Measurements from ENCODE around the gene NCEH1. TPM values are rescaled to one million over a fixed set of nuclear protein-coding genes. Genes with fewer than 3 reads are reported as not detected.

NCEH1 gene
- total RNA-seq, 2 donors from 2014 or later, result 14.1 to 16.5 TPM

DNA sequence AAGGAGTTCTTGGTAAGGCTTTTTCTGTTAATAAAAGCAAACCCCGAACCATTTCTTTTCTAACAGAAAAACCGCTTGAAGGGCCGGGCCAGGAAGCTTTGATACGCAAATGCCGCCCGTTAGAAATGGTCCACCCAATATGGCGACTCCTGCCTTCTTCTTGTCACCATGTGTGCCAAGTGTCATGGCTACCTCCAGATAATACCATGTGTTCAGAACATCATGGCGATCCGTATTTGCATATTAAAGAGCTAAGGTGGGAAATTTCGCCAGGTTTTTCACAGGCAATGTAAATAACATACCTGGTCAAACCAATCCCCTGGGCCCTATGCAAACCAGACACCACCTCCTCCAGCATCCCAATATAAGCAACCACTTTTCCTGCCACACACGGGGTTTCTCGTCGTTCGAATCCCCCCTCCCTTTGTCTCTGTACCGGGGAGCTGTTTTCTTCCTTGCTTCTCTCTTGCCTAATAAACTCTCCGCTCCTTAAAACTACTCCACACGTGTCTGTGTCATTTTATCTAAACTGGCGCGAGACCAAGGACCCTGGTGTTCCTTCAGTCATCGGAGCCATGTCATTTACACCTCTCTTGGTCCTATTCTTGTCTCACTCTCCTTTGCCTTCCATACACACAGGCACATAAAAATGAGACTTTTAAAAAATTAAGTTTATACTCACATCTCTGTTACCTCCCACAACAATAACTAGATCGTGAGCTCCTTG is 34.5 kb downstream of the NCEH1 start:
- Mint-ChIP-seq H3K27ac (no peak overlapping the region), H3K4me1 (peaks cover 20% of the 10 kb centered on the region), H3K27me3 (ENCODE audit: insufficient read depth) (no peaks in the 10 kb centered on the region), H3K36me3 (ENCODE audit: low read depth) (peaks cover 6% of the 10 kb centered on the region), H3K9me3 (no peaks in the 10 kb centered on the region), H3K4me3 (no peak overlapping the region)
- Histone ChIP-seq H3K27me3 (ENCODE audit: control insufficient read depth, insufficient read depth, low read length, poor library complexity, severe bottlenecking) (no peaks in the 10 kb centered on the region), H3K9me3 (ENCODE audit: control insufficient read depth, low read length) (no peaks in the 10 kb centered on the region), H3K36me3 (ENCODE audit: control insufficient read depth, insufficient read depth, low read length) (no peaks in the 10 kb centered on the region), H3K27ac (ENCODE audit: low read depth, low read length) (no peak overlapping the region), H3K4me3 (ENCODE audit: low read length) (no peak overlapping the region), H3K4me1 (ENCODE audit: control insufficient read depth, insufficient read depth, low read length) (no peaks in the 10 kb centered on the region), H3K9ac (ENCODE audit: extremely low read depth, low read length, poor library complexity, severe bottlenecking) (no peak overlapping the region)
- DNase-seq, result peak; percentile 58
- WGBS, 2 experiments (ENCODE audit: insufficient coverage in 1 of 2, insufficient read length in 1 of 2), result 89 to 95% methylated on average over 18 to 21 of the region's 21 CpGs
- TF ChIP-seq, protein P1, sequence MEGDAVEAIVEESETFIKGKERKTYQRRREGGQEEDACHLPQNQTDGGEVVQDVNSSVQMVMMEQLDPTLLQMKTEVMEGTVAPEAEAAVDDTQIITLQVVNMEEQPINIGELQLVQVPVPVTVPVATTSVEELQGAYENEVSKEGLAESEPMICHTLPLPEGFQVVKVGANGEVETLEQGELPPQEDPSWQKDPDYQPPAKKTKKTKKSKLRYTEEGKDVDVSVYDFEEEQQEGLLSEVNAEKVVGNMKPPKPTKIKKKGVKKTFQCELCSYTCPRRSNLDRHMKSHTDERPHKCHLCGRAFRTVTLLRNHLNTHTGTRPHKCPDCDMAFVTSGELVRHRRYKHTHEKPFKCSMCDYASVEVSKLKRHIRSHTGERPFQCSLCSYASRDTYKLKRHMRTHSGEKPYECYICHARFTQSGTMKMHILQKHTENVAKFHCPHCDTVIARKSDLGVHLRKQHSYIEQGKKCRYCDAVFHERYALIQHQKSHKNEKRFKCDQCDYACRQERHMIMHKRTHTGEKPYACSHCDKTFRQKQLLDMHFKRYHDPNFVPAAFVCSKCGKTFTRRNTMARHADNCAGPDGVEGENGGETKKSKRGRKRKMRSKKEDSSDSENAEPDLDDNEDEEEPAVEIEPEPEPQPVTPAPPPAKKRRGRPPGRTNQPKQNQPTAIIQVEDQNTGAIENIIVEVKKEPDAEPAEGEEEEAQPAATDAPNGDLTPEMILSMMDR (conservative IDR thresholded peaks at IDR 0.05), result no peak

DNA sequence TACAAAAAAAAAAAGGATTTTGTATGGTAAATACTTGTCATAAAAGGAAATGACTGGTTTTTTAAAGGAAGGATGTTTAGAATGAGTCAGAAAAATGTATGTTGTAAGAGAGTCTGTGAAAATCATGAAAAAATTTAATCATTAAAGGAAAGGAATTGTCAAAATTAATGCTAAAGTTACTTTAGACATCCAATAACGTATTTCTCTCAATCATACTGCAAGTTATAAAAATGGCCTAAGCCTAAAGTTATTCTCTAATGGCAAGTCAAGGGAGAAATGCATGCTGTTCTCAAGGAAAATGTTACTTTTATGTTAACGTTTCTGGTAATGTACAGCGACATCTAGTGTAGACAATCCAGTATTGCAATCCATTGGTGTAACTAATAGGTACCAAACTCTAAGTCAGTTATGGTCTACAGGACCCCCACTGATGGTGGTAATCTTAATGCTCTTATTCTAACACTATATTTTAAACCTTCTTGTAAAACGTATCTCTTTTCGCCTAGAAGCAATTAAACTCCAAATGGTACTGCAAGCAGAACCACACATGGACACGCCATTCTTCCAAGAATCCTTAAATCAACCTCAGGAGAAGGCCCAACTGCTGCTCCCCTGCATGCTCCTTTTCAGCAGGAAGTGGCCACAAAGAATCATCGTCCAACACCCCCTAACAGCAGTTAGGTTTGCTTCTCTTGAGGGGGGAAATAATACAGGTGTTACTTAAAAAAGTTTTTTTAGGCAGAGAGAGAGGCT is 35.2 kb downstream of the NCEH1 start:
- WGBS, 2 experiments (ENCODE audit: insufficient coverage in 1 of 2, insufficient read length in 1 of 2), result 29 to 43% methylated on average over 6 to 7 of the region's 7 CpGs
- Mint-ChIP-seq H3K4me3 (no peak overlapping the region), H3K4me1 (peaks cover 20% of the 10 kb centered on the region), H3K36me3 (ENCODE audit: low read depth) (peaks cover 6% of the 10 kb centered on the region), H3K27ac (no peak overlapping the region), H3K27me3 (ENCODE audit: insufficient read depth) (no peaks in the 10 kb centered on the region), H3K9me3 (no peaks in the 10 kb centered on the region)
- H3K27ac ChIP-seq (ENCODE audit: low read depth, low read length), result no peak overlapping the region
- H3K4me3 ChIP-seq (ENCODE audit: low read length), result no peak overlapping the region
- TF ChIP-seq, protein P1 (conservative IDR thresholded peaks at IDR 0.05), result peak; percentile 91
- no peaks in the 10 kb centered on the region for H3K27me3 ChIP-seq (ENCODE audit: control insufficient read depth, insufficient read depth, low read length, poor library complexity, severe bottlenecking)
- peak; percentile 47 for DNase-seq
- H3K36me3 ChIP-seq (ENCODE audit: control insufficient read depth, insufficient read depth, low read length), result no peaks in the 10 kb centered on the region
- no peaks in the 10 kb centered on the region for H3K4me1 ChIP-seq (ENCODE audit: control insufficient read depth, insufficient read depth, low read length)
- H3K9me3 ChIP-seq (ENCODE audit: control insufficient read depth, low read length), result no peaks in the 10 kb centered on the region
- H3K9ac ChIP-seq (ENCODE audit: extremely low read depth, low read length, poor library complexity, severe bottlenecking), result no peak overlapping the region

DNA sequence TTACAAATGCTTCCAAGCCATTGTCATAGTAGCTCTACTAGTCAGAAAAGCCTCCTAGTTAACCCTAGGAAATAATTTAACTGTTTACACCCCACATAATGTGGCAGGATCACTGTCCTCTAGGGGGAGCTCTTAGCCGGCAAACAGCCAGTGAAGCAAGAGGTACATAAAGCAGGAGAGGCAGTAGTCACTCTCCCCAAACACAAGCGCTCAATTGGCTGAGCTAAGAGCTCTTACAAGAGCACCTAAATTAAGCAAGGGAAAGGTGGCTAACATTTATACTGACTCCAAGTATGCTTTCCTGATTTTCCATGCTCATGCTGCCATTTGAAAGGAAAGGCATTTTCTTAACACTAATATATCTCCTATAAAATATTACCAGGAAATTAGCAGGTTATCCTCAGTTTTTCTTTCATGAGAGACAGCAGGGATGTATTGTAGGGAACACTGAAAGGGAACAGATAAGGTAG is 37.6 kb downstream of the NCEH1 start:
- no peaks in the 10 kb centered on the region for H3K27me3 Mint-ChIP-seq (ENCODE audit: insufficient read depth)
- peaks cover 5% of the 10 kb centered on the region for H3K9me3 Mint-ChIP-seq
- H3K4me1 Mint-ChIP-seq, result peaks cover 19% of the 10 kb centered on the region
- H3K27me3 ChIP-seq (ENCODE audit: control insufficient read depth, insufficient read depth, low read length, poor library complexity, severe bottlenecking), result no peaks in the 10 kb centered on the region
- no peak overlapping the region for H3K4me3 Mint-ChIP-seq
- no peaks in the 10 kb centered on the region for H3K36me3 ChIP-seq (ENCODE audit: control insufficient read depth, insufficient read depth, low read length)
- peaks cover 1% of the 10 kb centered on the region for H3K9me3 ChIP-seq (ENCODE audit: control insufficient read depth, low read length)
- no peak overlapping the region for H3K27ac ChIP-seq (ENCODE audit: low read depth, low read length)
- no peak overlapping the region for H3K4me3 ChIP-seq (ENCODE audit: low read length)
- H3K27ac Mint-ChIP-seq, result no peak overlapping the region
- 20 to 56% methylated on average over 1 to 2 of the region's 2 CpGs for WGBS, 2 experiments (ENCODE audit: insufficient coverage in 1 of 2, insufficient read length in 1 of 2)
- H3K9ac ChIP-seq (ENCODE audit: extremely low read depth, low read length, poor library complexity, severe bottlenecking), result no peak overlapping the region
- H3K36me3 Mint-ChIP-seq (ENCODE audit: low read depth), result no peaks in the 10 kb centered on the region
- H3K4me1 ChIP-seq (ENCODE audit: control insufficient read depth, insufficient read depth, low read length), result no peaks in the 10 kb centered on the region
- peak; percentile 89 for DNase-seq
- TF ChIP-seq, protein P1 (conservative IDR thresholded peaks at IDR 0.05), result peak; percentile 97

Measured in endodermal cell (in vitro differentiated cells).